ENCODE results near the gene UBE2I.

GRCh38 chr16:1286513-1287094, 22.8 kb upstream of the UBE2I start:
- no peak for TF ChIP-seq GATA2 (IDR thresholded peaks at IDR 0.05; ENCODE audit: low read depth, low read length)
- TF ChIP-seq GATA3 (IDR thresholded peaks at IDR 0.05; ENCODE audit: low read depth, low read length): no peak

All from SH-SY5Y (cell line).